Measurements from ENCODE around the gene MUSK. TPM values are rescaled to one million over a fixed set of nuclear protein-coding genes. Genes with fewer than 3 reads are reported as not detected.

Gene MUSK
- total and polyA plus RNA-seq, 2 of the 8 experiments (the other 6 are each of a cell fraction or from before 2014, with no cell fraction given): not detected

- no peak overlapping the region for H3K14ac ChIP-seq (ENCODE audit: insufficient read length)
- H2AK5ac ChIP-seq (ENCODE audit: low read depth, low read length): no peak overlapping the region
- H3K4me3 ChIP-seq (ENCODE audit: extremely low read depth in 1 of 4, insufficient read depth in 2 of 4, low read depth in 3 of 4, low read length in 4 of 4): no peak overlapping the region
- ChIA-PET POLR2A (ENCODE audit: partially characterized antibody) (no interaction called here), CTCF (ENCODE audit: partially characterized antibody) (no interaction called here)
- 87% methylated on average over 6 of the region's 6 CpGs; no CpG with 5 or more reads in 1 of the 2 experiments for WGBS, 2 experiments (ENCODE audit: extremely low coverage in 1 of 2, insufficient coverage in 1 of 2, insufficient read length in 1 of 2, insufficient replicate concordance in 2 of 2, low coverage in 1 of 2, low lambda C conversion rate in 2 of 2, missing lambda C conversion rate in 1 of 2)
- no peak overlapping the region for H3K18ac ChIP-seq (ENCODE audit: extremely low read depth, low read length)
- FAIRE-seq (no peak), DNase-seq (ENCODE audit: low read depth in 1 of 2, low spot score in 2 of 2) (no peak)
- no peak overlapping the region for H4K5ac ChIP-seq (ENCODE audit: insufficient read length, low read depth, low read length)
- H3K9me3 ChIP-seq (ENCODE audit: insufficient read depth in 2 of 2, low read depth in 1 of 2, low read length in 1 of 2): no peaks in the 10 kb centered on the region
- H3K27ac ChIP-seq (ENCODE audit: low read depth, low read length): no peak overlapping the region
- no peaks in the 10 kb centered on the region for H4K20me1 ChIP-seq (replicated peaks in 1 of 2; ENCODE audit: control insufficient read depth in 1 of 2, insufficient read depth in 2 of 2, low read length in 2 of 2)
- no peak overlapping the region for H2BK12ac ChIP-seq (ENCODE audit: low read depth, low read length)
- H3K27me3 ChIP-seq (replicated peaks in 1 of 4; ENCODE audit: control insufficient read depth in 3 of 4, extremely low read depth in 1 of 4, insufficient read depth in 3 of 4, low read length in 3 of 4): no peaks in the 10 kb centered on the region
- no peaks in the 10 kb centered on the region for H3K23me2 ChIP-seq (ENCODE audit: low read depth, low read length)
- H3K79me1 ChIP-seq (ENCODE audit: low read depth, low read length): no peaks in the 10 kb centered on the region
- H2BK5ac ChIP-seq (ENCODE audit: low read depth, low read length): no peak overlapping the region
- no peaks in the 10 kb centered on the region for H3K36me3 ChIP-seq (ENCODE audit: control insufficient read depth in 2 of 4, insufficient read depth in 4 of 4, low read length in 3 of 4)
- no peak overlapping the region for H3K4ac ChIP-seq (replicated peaks; ENCODE audit: insufficient read length, low read depth, low read length)
- no peak overlapping the region for H3K4me2 ChIP-seq (ENCODE audit: insufficient read depth in 1 of 2, low read depth in 2 of 2, low read length in 2 of 2)
- H3K23ac ChIP-seq (ENCODE audit: insufficient read length): no peak overlapping the region
- H3K79me2 ChIP-seq (ENCODE audit: control insufficient read depth in 1 of 2, insufficient read depth in 2 of 2, low read length in 2 of 2): no peaks in the 10 kb centered on the region
- TF ChIP-seq KDM5A (IDR thresholded peaks at IDR 0.05; ENCODE audit: low read length) (no peak), SP1 (IDR thresholded peaks at IDR 0.05; ENCODE audit: low read depth, low read length) (no peak), CEBPB (IDR thresholded peaks at IDR 0.05; ENCODE audit: low read depth, low read length) (no peak), RFX5 (IDR thresholded peaks at IDR 0.05; ENCODE audit: borderline replicate concordance, low read depth, low read length) (no peak), CTCF (IDR thresholded peaks at IDR 0.05; ENCODE audit: control extremely low read depth in 1 of 3, insufficient read depth in 1 of 3, low read depth in 1 of 3, low read length in 3 of 3) (no peak), PHF8 (conservative IDR thresholded peaks at IDR 0.05; ENCODE audit: low read depth, low read length) (no peak), SUZ12 (IDR thresholded peaks at IDR 0.05; ENCODE audit: low read length) (no peak)
- no peak overlapping the region for H2BK120ac ChIP-seq (replicated peaks; ENCODE audit: low read depth, low read length)
- H2BK20ac ChIP-seq (ENCODE audit: low read length): no peak overlapping the region
- H3K9ac ChIP-seq (replicated peaks in 1 of 4; ENCODE audit: extremely low read depth in 1 of 4, low read depth in 3 of 4, low read length in 3 of 4): no peak overlapping the region
- no peak overlapping the region for H4K91ac ChIP-seq (replicated peaks; ENCODE audit: insufficient read length, low read length)
- H2AFZ ChIP-seq (ENCODE audit: low read length): no peak overlapping the region
- H3K4me1 ChIP-seq (replicated peaks in 1 of 4; ENCODE audit: control insufficient read depth in 3 of 4, insufficient read depth in 4 of 4, low read length in 3 of 4): no peaks in the 10 kb centered on the region
- H2BK15ac ChIP-seq (ENCODE audit: low read length): no peak overlapping the region
- H4K8ac ChIP-seq (ENCODE audit: extremely low read depth, insufficient read depth, low read length): no peak overlapping the region
- H3K56ac ChIP-seq (replicated peaks; ENCODE audit: insufficient read length, low read depth, low read length): no peak overlapping the region
These were observed 133.9 kb downstream of the MUSK start for GRCh38 chr9:110802416-110803035.
